Choroid plexus epithelial cell (primary cell): ENCODE measurements around the gene OTUD5.

Experiments used
- DNase-seq: peaks from one replicate; pipeline ENCODE4 v3.0.0-alpha.2; 2010; ENCODE audit warnings: low read depth
- H3K4me3 ChIP-seq: 2 replicates; pipeline ENCODE4 v1.5.1; 2011; ENCODE audit warnings: low read depth, mild to moderate bottlenecking, control low read depth, low read length, moderate library complexity
- TF ChIP-seq, protein P1 (sequence below): conservative IDR thresholded peaks from 2 replicates; pipeline ENCODE4 v1.5.1; 2011; ENCODE audit warnings: low read depth, mild to moderate bottlenecking, control low read depth, inconsistent platforms, low read length, moderate library complexity

The OTUD5 gene, protein sequence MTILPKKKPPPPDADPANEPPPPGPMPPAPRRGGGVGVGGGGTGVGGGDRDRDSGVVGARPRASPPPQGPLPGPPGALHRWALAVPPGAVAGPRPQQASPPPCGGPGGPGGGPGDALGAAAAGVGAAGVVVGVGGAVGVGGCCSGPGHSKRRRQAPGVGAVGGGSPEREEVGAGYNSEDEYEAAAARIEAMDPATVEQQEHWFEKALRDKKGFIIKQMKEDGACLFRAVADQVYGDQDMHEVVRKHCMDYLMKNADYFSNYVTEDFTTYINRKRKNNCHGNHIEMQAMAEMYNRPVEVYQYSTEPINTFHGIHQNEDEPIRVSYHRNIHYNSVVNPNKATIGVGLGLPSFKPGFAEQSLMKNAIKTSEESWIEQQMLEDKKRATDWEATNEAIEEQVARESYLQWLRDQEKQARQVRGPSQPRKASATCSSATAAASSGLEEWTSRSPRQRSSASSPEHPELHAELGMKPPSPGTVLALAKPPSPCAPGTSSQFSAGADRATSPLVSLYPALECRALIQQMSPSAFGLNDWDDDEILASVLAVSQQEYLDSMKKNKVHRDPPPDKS

DNA sequence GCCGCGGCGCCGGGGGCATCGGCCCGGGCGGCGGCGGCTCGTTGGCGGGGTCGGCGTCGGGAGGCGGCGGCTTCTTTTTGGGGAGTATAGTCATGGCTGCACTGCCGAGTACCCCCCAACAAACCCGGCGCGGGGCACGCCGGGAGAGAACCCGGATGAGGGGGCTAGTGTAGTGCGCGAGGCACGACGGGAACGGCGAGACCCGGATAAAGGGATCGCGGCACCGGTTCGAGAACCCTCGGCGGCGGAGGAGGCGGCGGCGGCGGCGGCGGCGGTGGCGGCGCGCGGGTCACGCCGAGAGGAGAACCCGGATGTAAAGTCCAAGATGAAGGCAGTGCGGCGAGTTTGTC lies at the start of gene OTUD5:
Gene OTUD5 (minus strand): TSS at position 131 of the 350 bp plus-strand sequence. CDS start 37 bp downstream, at position 94.
- H3K4me3 ChIP-seq = peak within 1 kb of the TSS; percentile 70
- TF ChIP-seq, protein P1, sequence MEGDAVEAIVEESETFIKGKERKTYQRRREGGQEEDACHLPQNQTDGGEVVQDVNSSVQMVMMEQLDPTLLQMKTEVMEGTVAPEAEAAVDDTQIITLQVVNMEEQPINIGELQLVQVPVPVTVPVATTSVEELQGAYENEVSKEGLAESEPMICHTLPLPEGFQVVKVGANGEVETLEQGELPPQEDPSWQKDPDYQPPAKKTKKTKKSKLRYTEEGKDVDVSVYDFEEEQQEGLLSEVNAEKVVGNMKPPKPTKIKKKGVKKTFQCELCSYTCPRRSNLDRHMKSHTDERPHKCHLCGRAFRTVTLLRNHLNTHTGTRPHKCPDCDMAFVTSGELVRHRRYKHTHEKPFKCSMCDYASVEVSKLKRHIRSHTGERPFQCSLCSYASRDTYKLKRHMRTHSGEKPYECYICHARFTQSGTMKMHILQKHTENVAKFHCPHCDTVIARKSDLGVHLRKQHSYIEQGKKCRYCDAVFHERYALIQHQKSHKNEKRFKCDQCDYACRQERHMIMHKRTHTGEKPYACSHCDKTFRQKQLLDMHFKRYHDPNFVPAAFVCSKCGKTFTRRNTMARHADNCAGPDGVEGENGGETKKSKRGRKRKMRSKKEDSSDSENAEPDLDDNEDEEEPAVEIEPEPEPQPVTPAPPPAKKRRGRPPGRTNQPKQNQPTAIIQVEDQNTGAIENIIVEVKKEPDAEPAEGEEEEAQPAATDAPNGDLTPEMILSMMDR = no peak
- no peak for DNase-seq

GRCh38 chrX:49003696-49004095 lies 46.3 kb upstream of the OTUD5 start:
- H3K4me3 ChIP-seq = no peak overlapping the region
- TF ChIP-seq, protein P1 = no peak
- no peak for DNase-seq

GRCh38 chrX:49002091-49002935 lies 44.9 kb upstream of the OTUD5 start, which contains the start of gene GRIPAP1:
TSS of gene GRIPAP1 (minus strand) at chrX:49002264. CDS start at chrX:49002229, 35 bp downstream.
- peak within 1 kb of the TSS; percentile 74 for H3K4me3 ChIP-seq
- TF ChIP-seq, protein P1 = no peak
- DNase-seq = peak; percentile 91

GRCh38 chrX:49001521-49002090 lies 44.2 kb upstream of the OTUD5 start:
- DNase-seq = peak; percentile 41
- TF ChIP-seq, protein P1 = no peak
- peak overlapping the region; percentile 74 for H3K4me3 ChIP-seq

- no peak overlapping the region for H3K4me3 ChIP-seq
- TF ChIP-seq, protein P1 = no peak
Observed at GRCh38 chrX:49000636-49001035, 43.2 kb upstream of the OTUD5 start.

GRCh38 chrX:48999030-48999429 lies 41.6 kb upstream of the OTUD5 start:
- TF ChIP-seq, protein P1 = no peak
- no peak overlapping the region for H3K4me3 ChIP-seq
- no peak for DNase-seq

More at GRCh38 chrX:49000636-49001035, 43.2 kb upstream of the OTUD5 start:
- no peak for DNase-seq
